Mucosa of rectum (tissue), 2 donors: ENCODE data around the gene RASAL1.

ENCODE experiments used
- H3K27ac ChIP-seq, 2 donors: one replicate each; pipeline ENCODE4 v1.7.0; 2013; ENCODE audit warnings: inconsistent platforms in 2 of 2, low read depth in 2 of 2, low read length in 2 of 2
- H3K27me3 ChIP-seq, 2 donors: one replicate each; pipeline ENCODE4 v1.7.0; 2013; ENCODE audit warnings: low read length in 2 of 2; ENCODE audit not compliant: control insufficient read depth in 2 of 2, insufficient read depth in 2 of 2
- H3K36me3 ChIP-seq, 2 donors: one replicate each; pipeline ENCODE4 v1.7.0; 2013; ENCODE audit warnings: low read length in 2 of 2; ENCODE audit not compliant: control insufficient read depth in 2 of 2, insufficient read depth in 2 of 2
- H3K4me1 ChIP-seq, 2 donors: one replicate each; pipeline ENCODE4 v1.7.0; 2013; ENCODE audit warnings: low read length in 2 of 2, mild to moderate bottlenecking in 1 of 2; ENCODE audit not compliant: control insufficient read depth in 2 of 2, insufficient read depth in 2 of 2
- H3K4me3 ChIP-seq, 2 donors: one replicate each; pipeline ENCODE4 v1.7.0; 2013; ENCODE audit warnings: low read length in 2 of 2
- H3K9ac ChIP-seq, 2 donors: one replicate each; pipeline ENCODE4 v1.7.0; 2013; ENCODE audit warnings: low read length in 2 of 2, low read depth in 1 of 2, mild to moderate bottlenecking in 1 of 2
- H3K9me3 ChIP-seq, 2 donors: one replicate each; pipeline ENCODE4 v1.7.0; 2013; ENCODE audit warnings: low read length in 2 of 2; ENCODE audit not compliant: control insufficient read depth in 2 of 2
- donor health status: healthy.
- donor health status: Normal muscosa, but diverticular disease.

Gene RASAL1

GRCh38 chr12:113065126-113066007 lies 70.2 kb downstream of the RASAL1 start:
- H3K4me3 ChIP-seq: no peak overlapping the region
- peaks cover 0 to 11% of the 10 kb centered on the region in 2 donors for H3K27me3 ChIP-seq
- H3K4me1 ChIP-seq: peaks cover 6 to 14% of the 10 kb centered on the region in 2 donors
- H3K27ac ChIP-seq: no peak overlapping the region
- no peaks in the 10 kb centered on the region for H3K9me3 ChIP-seq
- no peak overlapping the region for H3K9ac ChIP-seq
- no peaks in the 10 kb centered on the region for H3K36me3 ChIP-seq

GRCh38 chr12:113064395-113065125 lies 71.0 kb downstream of the RASAL1 start:
- H3K27ac ChIP-seq: no peak overlapping the region
- H3K36me3 ChIP-seq: no peaks in the 10 kb centered on the region
- H3K9ac ChIP-seq: no peak overlapping the region
- peaks cover 0 to 11% of the 10 kb centered on the region in 2 donors for H3K27me3 ChIP-seq
- peaks cover 1 to 6% of the 10 kb centered on the region in 2 donors for H3K4me1 ChIP-seq
- no peak overlapping the region for H3K4me3 ChIP-seq
- no peaks in the 10 kb centered on the region for H3K9me3 ChIP-seq

GRCh38 chr12:113063396-113064350 lies 71.9 kb downstream of the RASAL1 start:
- Histone ChIP-seq H3K36me3 (no peaks in the 10 kb centered on the region), H3K4me3 (no peak overlapping the region), H3K4me1 (peaks cover 0 to 1% of the 10 kb centered on the region in 2 donors), H3K9me3 (no peaks in the 10 kb centered on the region), H3K27ac (no peak overlapping the region), H3K9ac (no peak overlapping the region), H3K27me3 (peaks cover 0 to 11% of the 10 kb centered on the region in 2 donors)

GRCh38 chr12:113062502-113063395 lies 72.8 kb downstream of the RASAL1 start:
- H3K36me3 ChIP-seq: no peaks in the 10 kb centered on the region
- peaks cover 0 to 14% of the 10 kb centered on the region in 2 donors for H3K27me3 ChIP-seq
- H3K9ac ChIP-seq: no peak overlapping the region
- no peak overlapping the region for H3K4me3 ChIP-seq
- no peaks in the 10 kb centered on the region for H3K9me3 ChIP-seq
- H3K4me1 ChIP-seq: no peaks in the 10 kb centered on the region
- H3K27ac ChIP-seq: no peak overlapping the region

GRCh38 chr12:113061061-113061694 lies 74.4 kb downstream of the RASAL1 start:
- no peaks in the 10 kb centered on the region for H3K4me1 ChIP-seq
- H3K4me3 ChIP-seq: no peak overlapping the region
- peaks cover 0 to 17% of the 10 kb centered on the region in 2 donors for H3K27me3 ChIP-seq
- H3K36me3 ChIP-seq: no peaks in the 10 kb centered on the region
- no peak overlapping the region for H3K9ac ChIP-seq
- H3K27ac ChIP-seq: no peak overlapping the region
- no peaks in the 10 kb centered on the region for H3K9me3 ChIP-seq

- Histone ChIP-seq H3K9ac (no peak overlapping the region), H3K4me1 (no peaks in the 10 kb centered on the region), H3K4me3 (no peak overlapping the region), H3K27ac (no peak overlapping the region), H3K27me3 (peaks cover 4 to 24% of the 10 kb centered on the region in 2 donors), H3K9me3 (no peaks in the 10 kb centered on the region), H3K36me3 (no peaks in the 10 kb centered on the region)
Measured at GRCh38 chr12:113060336-113060960, 75.1 kb downstream of the RASAL1 start.

- no peaks in the 10 kb centered on the region for H3K4me1 ChIP-seq
- H3K27me3 ChIP-seq: peaks cover 14 to 24% of the 10 kb centered on the region in 2 donors
- H3K4me3 ChIP-seq: no peak overlapping the region
- H3K27ac ChIP-seq: no peak overlapping the region
- H3K9me3 ChIP-seq: no peaks in the 10 kb centered on the region
- no peak overlapping the region for H3K9ac ChIP-seq
- no peaks in the 10 kb centered on the region for H3K36me3 ChIP-seq
Measured at GRCh38 chr12:113059071-113059595, 76.4 kb downstream of the RASAL1 start.

- H3K27me3 ChIP-seq: peaks cover 14 to 26% of the 10 kb centered on the region in 2 donors
- H3K9ac ChIP-seq: no peak overlapping the region
- no peaks in the 10 kb centered on the region for H3K9me3 ChIP-seq
- H3K4me1 ChIP-seq: no peaks in the 10 kb centered on the region
- no peaks in the 10 kb centered on the region for H3K36me3 ChIP-seq
- H3K27ac ChIP-seq: no peak overlapping the region
- no peak overlapping the region for H3K4me3 ChIP-seq
Measured at GRCh38 chr12:113058553-113058952, 77.0 kb downstream of the RASAL1 start.
